Type B pancreatic cell (in vitro differentiated cells): ENCODE data around the gene SIRT7. TPM values are rescaled to one million over a fixed set of nuclear protein-coding genes. Genes with fewer than 3 reads are reported as not detected.

Experiments
- DNase-seq: peaks from one replicate; pipeline ENCODE4 v3.0.0; 2021; ENCODE audit warnings: mixed read lengths; ENCODE audit not compliant: unreplicated experiment; ENCODE audit errors: extremely low spot score
- H3K27ac Mint-ChIP-seq: 2 replicates; pipeline ENCODE4 v1.8.0; 2021; ENCODE audit warnings: mild to moderate bottlenecking, mixed read lengths
- H3K27me3 Mint-ChIP-seq: 2 replicates; pipeline ENCODE4 v1.8.0; 2021; ENCODE audit warnings: mixed read lengths
- H3K36me3 Mint-ChIP-seq: 2 replicates; pipeline ENCODE4 v1.8.0; 2021; ENCODE audit warnings: mixed read lengths
- H3K4me1 Mint-ChIP-seq: one replicate; pipeline ENCODE4 v1.8.0; 2021; ENCODE audit warnings: mixed read lengths; ENCODE audit not compliant: unreplicated experiment
- H3K4me3 Mint-ChIP-seq: 2 replicates; pipeline ENCODE4 v1.8.0; 2021; ENCODE audit warnings: mild to moderate bottlenecking, mixed read lengths
- H3K9me3 Mint-ChIP-seq: 2 replicates; pipeline ENCODE4 v1.8.0; 2021; ENCODE audit warnings: mixed read lengths
- CTCF ChIP-seq: fragments of 200-600 bp; sonication (generic); conservative IDR thresholded peaks from 2 replicates; pipeline ENCODE4 v1.5.0; 2021; ENCODE audit warnings: antibody characterized with exemption, mild to moderate bottlenecking
- total RNA-seq: library from RNA; stranded (reverse); gene quantifications from 2 replicates; pipeline ENCODE4 v1.2.1, GENCODE V29; 2021; ENCODE audit warnings: low replicate concordance

Gene SIRT7
- total RNA-seq, 1 donor from 2014 or later, result 29.9 TPM

- H3K9me3 Mint-ChIP-seq, result no peaks in the 10 kb centered on the region
- H3K4me3 Mint-ChIP-seq, result no peak overlapping the region
- peak overlapping the region; percentile 54 for H3K27ac Mint-ChIP-seq
- no peaks in the 10 kb centered on the region for H3K27me3 Mint-ChIP-seq
- no peak for TF ChIP-seq CTCF
- peaks cover 17% of the 10 kb centered on the region for H3K36me3 Mint-ChIP-seq
- DNase-seq, result no peak
- H3K4me1 Mint-ChIP-seq, result peaks cover 8% of the 10 kb centered on the region
These were observed 32.5 kb downstream of the SIRT7 start for GRCh38 chr17:81885454-81885853.

- H3K4me3 Mint-ChIP-seq, result no peak overlapping the region
- no peak for DNase-seq
- H3K27me3 Mint-ChIP-seq, result no peaks in the 10 kb centered on the region
- peaks cover 8% of the 10 kb centered on the region for H3K4me1 Mint-ChIP-seq
- H3K9me3 Mint-ChIP-seq, result no peaks in the 10 kb centered on the region
- peaks cover 17% of the 10 kb centered on the region for H3K36me3 Mint-ChIP-seq
- no peak overlapping the region for H3K27ac Mint-ChIP-seq
- TF ChIP-seq CTCF, result no peak
These were observed 33.0 kb downstream of the SIRT7 start for GRCh38 chr17:81884968-81885367.

- Mint-ChIP-seq H3K9me3 (no peaks in the 10 kb centered on the region), H3K27ac (peak overlapping the region; percentile 52), H3K27me3 (no peaks in the 10 kb centered on the region), H3K4me1 (peaks cover 8% of the 10 kb centered on the region), H3K36me3 (peaks cover 17% of the 10 kb centered on the region), H3K4me3 (no peak overlapping the region)
- no peak for DNase-seq
- TF ChIP-seq CTCF, result no peak
These were observed 33.5 kb downstream of the SIRT7 start for GRCh38 chr17:81884520-81884919.

- Mint-ChIP-seq H3K9me3 (no peaks in the 10 kb centered on the region), H3K27me3 (no peaks in the 10 kb centered on the region), H3K36me3 (peaks cover 10% of the 10 kb centered on the region), H3K4me1 (no peaks in the 10 kb centered on the region), H3K4me3 (no peak overlapping the region), H3K27ac (peak overlapping the region; percentile 89)
- DNase-seq, result no peak
- no peak for TF ChIP-seq CTCF
These were observed 38.9 kb downstream of the SIRT7 start for GRCh38 chr17:81879121-81879520.

GRCh38 chr17:81878294-81878693, 39.7 kb downstream of the SIRT7 start:
- no peak for TF ChIP-seq CTCF
- Mint-ChIP-seq H3K4me1 (no peaks in the 10 kb centered on the region), H3K36me3 (peaks cover 9% of the 10 kb centered on the region), H3K27ac (no peak overlapping the region), H3K27me3 (no peaks in the 10 kb centered on the region), H3K4me3 (no peak overlapping the region), H3K9me3 (no peaks in the 10 kb centered on the region)
- no peak for DNase-seq

- no peaks in the 10 kb centered on the region for H3K4me1 Mint-ChIP-seq
- no peak for DNase-seq
- H3K9me3 Mint-ChIP-seq, result no peaks in the 10 kb centered on the region
- H3K36me3 Mint-ChIP-seq, result peaks cover 9% of the 10 kb centered on the region
- H3K27me3 Mint-ChIP-seq, result no peaks in the 10 kb centered on the region
- no peak for TF ChIP-seq CTCF
- no peak overlapping the region for H3K4me3 Mint-ChIP-seq
- peak overlapping the region; percentile 66 for H3K27ac Mint-ChIP-seq
These were observed 40.4 kb downstream of the SIRT7 start for GRCh38 chr17:81877569-81877968.
